ENCODE results near the gene CYP2B6.
"Not testable (repeated sequence)": the region's sequence is repeated elsewhere in the genome, so short reads cannot be mapped to it uniquely, and the experiment has no call there.

CYP2B6 gene

GRCh38 chr19:41031916-41032315 is 40.8 kb downstream of the CYP2B6 start:
- DNase-seq (ENCODE audit: low spot score), result no peak

- not testable (repeated sequence) for DNase-seq (ENCODE audit: low spot score)
These were observed 42.2 kb downstream of the CYP2B6 start for GRCh38 chr19:41033324-41033723.

- DNase-seq (ENCODE audit: low spot score), result no peak
These were observed 48.7 kb downstream of the CYP2B6 start for GRCh38 chr19:41039806-41040205.

- DNase-seq (ENCODE audit: low spot score), result not testable (repeated sequence)
These were observed 54.0 kb downstream of the CYP2B6 start for GRCh38 chr19:41045095-41045494.

- no peak for DNase-seq (ENCODE audit: low spot score)
These were observed 59.3 kb downstream of the CYP2B6 start for GRCh38 chr19:41050426-41050825.

- DNase-seq (ENCODE audit: low spot score), result not testable (repeated sequence)
These were observed 61.1 kb downstream of the CYP2B6 start for GRCh38 chr19:41052162-41052561.

GRCh38 chr19:41053331-41053730 is 62.2 kb downstream of the CYP2B6 start:
- not testable (repeated sequence) for DNase-seq (ENCODE audit: low spot score)

GRCh38 chr19:41064974-41065569 is 74.0 kb downstream of the CYP2B6 start:
- no peak for DNase-seq (ENCODE audit: low spot score)
